Measurements from ENCODE around the gene MARCHF4. TPM values are rescaled to one million over a fixed set of nuclear protein-coding genes. Genes with fewer than 3 reads are reported as not detected.

MARCHF4 gene
- total and polyA plus RNA-seq, 2 of the 8 experiments (the other 6 are each of a cell fraction or from before 2014, with no cell fraction given), result 1.9 to 2.9 TPM

DNA sequence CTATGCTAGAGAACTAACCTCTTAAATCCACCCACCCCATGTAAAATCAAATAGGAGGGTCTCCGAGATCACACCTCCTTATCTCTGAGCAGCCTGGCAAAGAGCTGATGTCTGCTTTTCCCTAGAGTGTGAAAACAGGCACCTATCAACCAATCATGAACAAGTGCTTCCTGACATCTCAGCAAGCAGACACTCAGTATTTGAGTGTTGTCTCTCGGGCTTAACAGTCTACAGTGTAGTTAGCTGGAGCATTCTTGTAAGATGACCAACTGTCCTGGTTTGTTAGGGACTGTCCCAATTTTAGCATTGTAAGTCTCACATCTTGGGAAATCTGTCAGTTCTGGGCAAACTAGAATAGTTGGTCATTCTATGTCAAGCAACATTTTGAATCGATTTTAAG lies 26.4 kb downstream of the MARCHF4 start:
- H2BK12ac ChIP-seq (ENCODE audit: low read depth, low read length), result no peak overlapping the region
- no peak overlapping the region for H4K8ac ChIP-seq (ENCODE audit: extremely low read depth, insufficient read depth, low read length)
- no peak for FAIRE-seq
- H3K9ac ChIP-seq (replicated peaks in 1 of 4; ENCODE audit: extremely low read depth in 1 of 4, low read depth in 3 of 4, low read length in 3 of 4), result no peak overlapping the region
- no peak overlapping the region for H3K56ac ChIP-seq (replicated peaks; ENCODE audit: insufficient read length, low read depth, low read length)
- H4K20me1 ChIP-seq (replicated peaks in 1 of 2; ENCODE audit: control insufficient read depth in 1 of 2, insufficient read depth in 2 of 2, low read length in 2 of 2), result no peaks in the 10 kb centered on the region
- POLR2A ChIA-PET (ENCODE audit: partially characterized antibody), result interaction anchor here (1.8 kb wide), 1 partner anchor 28 kb away, joined by 4 read pairs; no protein-coding TSS in a partner anchor
- H3K4me2 ChIP-seq (ENCODE audit: insufficient read depth in 1 of 2, low read depth in 2 of 2, low read length in 2 of 2), result peak overlapping the region in 1 of 2 experiments; percentile 30; a peak in 1 of 4 replicates
- no peaks in the 10 kb centered on the region for H3K79me1 ChIP-seq (ENCODE audit: low read depth, low read length)
- H3K14ac ChIP-seq (ENCODE audit: insufficient read length), result no peak overlapping the region
- no peaks in the 10 kb centered on the region for H3K79me2 ChIP-seq (ENCODE audit: control insufficient read depth in 1 of 2, insufficient read depth in 2 of 2, low read length in 2 of 2)
- CTCF ChIA-PET (ENCODE audit: partially characterized antibody), result interaction anchor here (1.1 to 4.9 kb wide), 5 partner anchors 17 to 64 kb away, joined by 3 to 24 read pairs (median 4); no protein-coding TSS in a partner anchor
- no peak overlapping the region for H2AK5ac ChIP-seq (ENCODE audit: low read depth, low read length)
- 82% methylated on average over 3 of the region's 3 CpGs; no CpG with 5 or more reads in 1 of the 2 experiments for whole genome bisulfite sequencing, 2 experiments (ENCODE audit: extremely low coverage in 1 of 2, insufficient coverage in 1 of 2, insufficient read length in 1 of 2, insufficient replicate concordance in 2 of 2, low coverage in 1 of 2, low lambda C conversion rate in 2 of 2, missing lambda C conversion rate in 1 of 2)
- H2BK15ac ChIP-seq (ENCODE audit: low read length), result no peak overlapping the region
- H4K5ac ChIP-seq (ENCODE audit: insufficient read length, low read depth, low read length), result no peak overlapping the region
- H2BK20ac ChIP-seq (ENCODE audit: low read length), result no peak overlapping the region
- no peaks in the 10 kb centered on the region for H3K36me3 ChIP-seq (ENCODE audit: control insufficient read depth in 2 of 4, insufficient read depth in 4 of 4, low read length in 3 of 4)
- no peak overlapping the region for H2BK120ac ChIP-seq (replicated peaks; ENCODE audit: low read depth, low read length)
- no peak overlapping the region for H3K27ac ChIP-seq (ENCODE audit: low read depth, low read length)
- no peaks in the 10 kb centered on the region for H3K9me3 ChIP-seq (ENCODE audit: insufficient read depth in 2 of 2, low read depth in 1 of 2, low read length in 1 of 2)
- H2AFZ ChIP-seq (ENCODE audit: low read length), result no peak overlapping the region
- H3K27me3 ChIP-seq (replicated peaks in 1 of 4; ENCODE audit: control insufficient read depth in 3 of 4, extremely low read depth in 1 of 4, insufficient read depth in 3 of 4, low read length in 3 of 4), result no peaks in the 10 kb centered on the region
- H3K4me3 ChIP-seq (ENCODE audit: extremely low read depth in 1 of 4, insufficient read depth in 2 of 4, low read depth in 3 of 4, low read length in 4 of 4), result no peak overlapping the region
- no peak overlapping the region for H2BK5ac ChIP-seq (ENCODE audit: low read depth, low read length)
- H3K18ac ChIP-seq (ENCODE audit: extremely low read depth, low read length), result no peak overlapping the region
- H3K23me2 ChIP-seq (ENCODE audit: low read depth, low read length), result peaks cover 4% of the 10 kb centered on the region; the same call in 1 of the 2 replicates
- TF ChIP-seq CBX8 (IDR thresholded peaks at IDR 0.05; ENCODE audit: borderline replicate concordance, low read depth, low read length), result no peak
- no peak for TF ChIP-seq RAD21 (IDR thresholded peaks at IDR 0.05 in 1 of 2, conservative IDR thresholded peaks at IDR 0.05 in 1 of 2; ENCODE audit: low read depth in 2 of 2, low read length in 2 of 2)
- peaks cover 7 to 35% (median 31%) of the 10 kb centered on the region in 4 experiments for H3K4me1 ChIP-seq (replicated peaks in 1 of 4; ENCODE audit: control insufficient read depth in 3 of 4, insufficient read depth in 4 of 4, low read length in 3 of 4)
- H4K91ac ChIP-seq (replicated peaks; ENCODE audit: insufficient read length, low read length), result no peak overlapping the region
- no peak for DNase-seq (ENCODE audit: low read depth in 1 of 2, low spot score in 2 of 2)
- no peak overlapping the region for H3K23ac ChIP-seq (ENCODE audit: insufficient read length)
- H3K4ac ChIP-seq (replicated peaks; ENCODE audit: insufficient read length, low read depth, low read length), result no peak overlapping the region

Data from H1 (cell line).